GM12874 (cell line): ENCODE data around the gene NMT2.

Experiments
- TF ChIP-seq, protein P1 (sequence below): IDR thresholded peaks from 2 replicates; pipeline ENCODE4 v1.5.1; 2011; ENCODE audit warnings: low read depth, mild to moderate bottlenecking, control low read depth, low read length, moderate library complexity; ENCODE audit not compliant: insufficient read depth

The NMT2 gene

GRCh38 chr10:15116225-15116624 is 52.3 kb downstream of the NMT2 start:
- TF ChIP-seq, protein P1, sequence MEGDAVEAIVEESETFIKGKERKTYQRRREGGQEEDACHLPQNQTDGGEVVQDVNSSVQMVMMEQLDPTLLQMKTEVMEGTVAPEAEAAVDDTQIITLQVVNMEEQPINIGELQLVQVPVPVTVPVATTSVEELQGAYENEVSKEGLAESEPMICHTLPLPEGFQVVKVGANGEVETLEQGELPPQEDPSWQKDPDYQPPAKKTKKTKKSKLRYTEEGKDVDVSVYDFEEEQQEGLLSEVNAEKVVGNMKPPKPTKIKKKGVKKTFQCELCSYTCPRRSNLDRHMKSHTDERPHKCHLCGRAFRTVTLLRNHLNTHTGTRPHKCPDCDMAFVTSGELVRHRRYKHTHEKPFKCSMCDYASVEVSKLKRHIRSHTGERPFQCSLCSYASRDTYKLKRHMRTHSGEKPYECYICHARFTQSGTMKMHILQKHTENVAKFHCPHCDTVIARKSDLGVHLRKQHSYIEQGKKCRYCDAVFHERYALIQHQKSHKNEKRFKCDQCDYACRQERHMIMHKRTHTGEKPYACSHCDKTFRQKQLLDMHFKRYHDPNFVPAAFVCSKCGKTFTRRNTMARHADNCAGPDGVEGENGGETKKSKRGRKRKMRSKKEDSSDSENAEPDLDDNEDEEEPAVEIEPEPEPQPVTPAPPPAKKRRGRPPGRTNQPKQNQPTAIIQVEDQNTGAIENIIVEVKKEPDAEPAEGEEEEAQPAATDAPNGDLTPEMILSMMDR: no peak

DNA sequence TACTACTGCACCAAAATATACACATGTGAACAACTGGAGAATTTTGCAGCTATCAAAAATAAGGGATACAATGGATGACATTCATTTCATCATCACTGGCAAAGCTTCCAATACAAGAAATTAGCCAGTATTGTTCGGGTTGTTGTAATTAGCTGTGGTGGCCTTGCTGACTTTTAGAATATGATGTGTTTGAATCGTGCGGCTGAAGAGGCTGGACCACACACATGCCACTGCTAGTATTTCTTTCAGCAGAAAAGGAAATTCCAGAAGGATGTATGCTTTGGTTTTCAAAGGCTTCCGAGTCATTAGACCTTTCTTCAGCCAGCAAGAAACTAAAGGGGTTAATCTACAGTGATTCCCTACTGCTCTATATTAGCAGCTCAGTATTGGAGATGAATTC is 54.7 kb downstream of the NMT2 start:
- TF ChIP-seq, protein P1: no peak

- TF ChIP-seq, protein P1: no peak
Measured at GRCh38 chr10:15112657-15113056, 55.8 kb downstream of the NMT2 start.

DNA sequence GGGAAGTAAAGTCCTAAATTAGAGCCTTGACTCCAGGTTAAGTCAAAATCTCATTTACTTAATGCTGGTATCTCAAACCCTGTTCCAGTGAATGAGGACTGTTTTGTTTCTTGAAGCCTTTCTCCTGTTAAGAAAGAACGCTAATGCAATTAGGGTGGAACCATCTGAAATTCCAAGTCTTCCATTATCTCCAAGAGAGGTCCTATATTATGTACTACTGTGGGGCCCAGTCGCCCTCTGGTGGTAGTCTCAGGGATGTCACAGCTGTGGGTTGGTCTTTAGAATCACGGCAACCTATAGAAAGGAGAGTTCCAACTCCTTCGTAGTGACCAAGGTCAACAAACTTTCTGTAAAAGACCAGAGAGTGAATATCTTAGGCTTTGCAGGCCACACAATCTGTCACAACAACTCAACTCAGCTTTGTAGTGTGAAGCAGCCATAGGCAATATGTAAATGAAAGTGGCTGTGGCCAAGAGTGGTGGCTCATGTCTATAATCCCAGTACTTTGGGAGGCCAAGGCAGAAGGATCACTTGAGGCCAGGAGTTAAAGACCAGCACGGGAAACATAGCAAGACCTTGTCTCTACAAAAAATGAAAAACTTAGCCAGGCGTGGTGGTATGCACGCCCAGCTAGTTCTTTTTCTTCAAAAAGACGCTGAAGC is 62.0 kb downstream of the NMT2 start:
- TF ChIP-seq, protein P1: peak; percentile 83

GRCh38 chr10:15103513-15103912 is 65.0 kb downstream of the NMT2 start:
- TF ChIP-seq, protein P1: no peak

- TF ChIP-seq, protein P1: no peak
Measured at GRCh38 chr10:15099886-15100285, 68.6 kb downstream of the NMT2 start.

GRCh38 chr10:15097011-15097812 is 71.3 kb downstream of the NMT2 start, which contains the start of gene RPP38:
TSS of gene RPP38 (plus strand) at chr10:15097355. CDS start at chr10:15103315, 5,960 bp downstream.
- TF ChIP-seq, protein P1: no peak
